Effector memory CD8-positive, alpha-beta T cell (primary cell): ENCODE data around the gene CCL28.
"Not testable (repeated sequence)": the region's sequence is repeated elsewhere in the genome, so short reads cannot be mapped to it uniquely, and the experiment has no call there.

Experiments used
- ATAC-seq: fragments of 150-1000 bp; cut with Tn5 transposase; replicated peaks from 2 replicates; pipeline ENCODE4 v1.10.0; 2021; ENCODE audit warnings: mild to moderate bottlenecking, moderate library complexity
- DNase-seq, 3 experiments: peaks; one replicate each; pipeline ENCODE4 v3.0.0; 2021
- H3K27ac Mint-ChIP-seq, 2 donors: one replicate each; pipeline ENCODE4 v1.8.0; 2022; ENCODE audit warnings: mild to moderate bottlenecking in 2 of 2, mixed read lengths in 2 of 2, moderate library complexity in 2 of 2
- H3K27me3 Mint-ChIP-seq, 2 donors: one replicate each; pipeline ENCODE4 v1.8.0; 2022; ENCODE audit warnings: mixed read lengths in 2 of 2
- H3K36me3 Mint-ChIP-seq: one replicate; pipeline ENCODE4 v1.8.0; 2022; ENCODE audit warnings: mild to moderate bottlenecking, moderate library complexity, mixed read lengths; ENCODE audit not compliant: insufficient read depth
- H3K4me1 Mint-ChIP-seq, 2 donors: one replicate each; pipeline ENCODE4 v1.8.0; 2022; ENCODE audit warnings: low read depth in 2 of 2, mixed read lengths in 2 of 2
- H3K4me3 Mint-ChIP-seq, 2 donors: one replicate each; pipeline ENCODE4 v1.8.0; 2022; ENCODE audit warnings: mild to moderate bottlenecking in 2 of 2, mixed read lengths in 2 of 2, moderate library complexity in 2 of 2
- H3K9me3 Mint-ChIP-seq, 2 donors: one replicate each; pipeline ENCODE4 v1.8.0; 2022; ENCODE audit warnings: mixed read lengths in 2 of 2

The CCL28 gene

DNA sequence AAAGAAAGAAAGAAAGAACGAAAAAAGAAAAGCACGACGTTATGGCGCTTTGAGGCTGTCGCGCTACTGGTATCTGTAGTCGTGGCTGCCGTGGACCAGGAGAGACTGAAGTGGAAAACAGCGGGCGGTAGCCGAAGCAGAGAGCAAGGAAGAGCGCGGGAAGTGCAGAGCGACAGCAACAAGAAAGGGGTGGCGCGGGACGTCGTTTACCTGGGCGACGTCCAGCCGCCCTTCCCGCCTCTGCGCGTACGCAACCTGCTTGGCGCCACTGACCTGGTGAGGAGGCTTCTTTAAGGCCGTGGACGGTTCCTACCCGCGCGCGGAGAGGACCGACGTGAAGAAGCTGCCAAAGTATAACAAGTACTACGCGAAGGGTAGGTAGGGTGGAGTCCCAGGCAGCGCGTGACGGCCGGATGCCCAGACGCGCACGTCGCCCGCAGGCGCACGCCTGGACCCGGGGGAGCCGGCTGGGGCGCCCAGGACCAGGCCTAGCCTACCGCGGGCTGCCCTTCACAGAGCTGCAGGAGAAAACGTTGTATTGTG is 15.4 kb downstream of the CCL28 start:
- H3K4me1 Mint-ChIP-seq, result peaks cover 6 to 13% of the 10 kb centered on the region in 2 donors
- ATAC-seq (peak; percentile 96), DNase-seq (peak; percentile 46 to 54 (median 53))
- H3K27me3 Mint-ChIP-seq, result peaks cover 8 to 9% of the 10 kb centered on the region in 2 donors
- peaks cover 9% of the 10 kb centered on the region for H3K36me3 Mint-ChIP-seq
- H3K9me3 Mint-ChIP-seq, result no peaks in the 10 kb centered on the region
- peak overlapping the region; percentile 85 to 91 for H3K27ac Mint-ChIP-seq
- H3K4me3 Mint-ChIP-seq, result peak overlapping the region; percentile 89 to 90

GRCh38 chr5:43390471-43390870 is 21.7 kb downstream of the CCL28 start:
- H3K4me3 Mint-ChIP-seq, result no peak overlapping the region
- H3K9me3 Mint-ChIP-seq, result no peaks in the 10 kb centered on the region
- DNase-seq (no peak), ATAC-seq (no peak)
- no peaks in the 10 kb centered on the region for H3K27me3 Mint-ChIP-seq
- H3K27ac Mint-ChIP-seq, result no peak overlapping the region
- H3K4me1 Mint-ChIP-seq, result peaks cover 9 to 15% of the 10 kb centered on the region in 2 donors
- peaks cover 21% of the 10 kb centered on the region for H3K36me3 Mint-ChIP-seq

DNA sequence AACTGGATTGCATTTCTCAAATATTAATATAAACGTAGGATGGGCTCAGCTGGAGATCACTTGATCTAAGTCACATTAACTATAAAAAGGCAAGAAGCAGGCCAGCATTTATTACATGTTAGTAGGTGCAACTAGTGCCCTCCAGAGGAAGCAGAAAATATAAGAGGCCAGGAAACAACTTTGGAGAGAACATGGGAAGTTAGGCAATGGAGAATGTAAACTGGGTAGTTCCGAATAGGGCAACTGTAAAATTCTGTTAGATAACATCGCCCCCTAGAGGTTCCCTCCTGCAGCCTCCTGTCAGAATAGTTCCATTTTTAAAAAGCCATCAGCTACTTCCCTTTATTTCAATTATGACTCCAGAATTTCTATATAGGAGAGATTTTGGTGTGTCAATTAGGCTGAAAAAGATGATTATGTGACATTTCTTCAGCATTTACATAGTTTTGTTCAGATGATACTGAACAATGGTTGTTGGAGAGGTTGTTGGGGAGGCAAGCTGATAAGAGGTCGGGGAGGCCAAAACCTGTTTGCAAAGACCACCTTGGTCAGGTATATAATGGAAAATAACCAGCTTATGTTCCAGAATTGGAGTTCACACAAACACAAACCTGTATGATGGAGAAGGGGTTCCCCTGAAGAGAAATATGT is 22.4 kb downstream of the CCL28 start:
- Mint-ChIP-seq H3K4me1 (peaks cover 9 to 15% of the 10 kb centered on the region in 2 donors), H3K36me3 (peaks cover 24% of the 10 kb centered on the region), H3K4me3 (no peak overlapping the region), H3K9me3 (no peaks in the 10 kb centered on the region), H3K27me3 (no peaks in the 10 kb centered on the region), H3K27ac (peak overlapping the region in 1 of 2 donors; percentile 44)
- ATAC-seq, result peak; percentile 82
- DNase-seq, result peak; percentile 29 to 36 (median 31)

DNA sequence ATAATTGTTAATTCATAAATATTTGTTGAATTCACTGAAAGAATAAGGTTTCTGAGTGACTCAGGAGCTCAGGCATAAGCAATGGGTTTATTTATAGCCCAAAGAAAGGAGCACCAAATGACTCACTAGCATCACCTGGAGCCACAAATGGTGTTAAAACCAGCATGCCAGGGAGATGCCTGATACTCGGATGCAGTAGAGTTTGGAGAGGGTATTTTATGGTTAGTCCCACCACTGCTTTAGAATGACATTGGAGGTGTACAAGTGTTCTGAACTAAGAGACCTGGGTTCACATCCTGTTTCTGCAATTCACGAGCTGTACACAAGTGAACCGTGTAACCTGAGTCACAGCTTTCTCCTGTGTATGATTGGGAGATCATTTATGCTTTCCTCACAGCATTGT is 25.2 kb downstream of the CCL28 start:
- Mint-ChIP-seq H3K9me3 (no peaks in the 10 kb centered on the region), H3K27ac (peak overlapping the region in 1 of 2 donors; percentile 38), H3K36me3 (peaks cover 26% of the 10 kb centered on the region), H3K4me1 (peaks cover 7 to 9% of the 10 kb centered on the region in 2 donors), H3K27me3 (no peaks in the 10 kb centered on the region), H3K4me3 (no peak overlapping the region)
- ATAC-seq (no peak), DNase-seq (no peak)

DNA sequence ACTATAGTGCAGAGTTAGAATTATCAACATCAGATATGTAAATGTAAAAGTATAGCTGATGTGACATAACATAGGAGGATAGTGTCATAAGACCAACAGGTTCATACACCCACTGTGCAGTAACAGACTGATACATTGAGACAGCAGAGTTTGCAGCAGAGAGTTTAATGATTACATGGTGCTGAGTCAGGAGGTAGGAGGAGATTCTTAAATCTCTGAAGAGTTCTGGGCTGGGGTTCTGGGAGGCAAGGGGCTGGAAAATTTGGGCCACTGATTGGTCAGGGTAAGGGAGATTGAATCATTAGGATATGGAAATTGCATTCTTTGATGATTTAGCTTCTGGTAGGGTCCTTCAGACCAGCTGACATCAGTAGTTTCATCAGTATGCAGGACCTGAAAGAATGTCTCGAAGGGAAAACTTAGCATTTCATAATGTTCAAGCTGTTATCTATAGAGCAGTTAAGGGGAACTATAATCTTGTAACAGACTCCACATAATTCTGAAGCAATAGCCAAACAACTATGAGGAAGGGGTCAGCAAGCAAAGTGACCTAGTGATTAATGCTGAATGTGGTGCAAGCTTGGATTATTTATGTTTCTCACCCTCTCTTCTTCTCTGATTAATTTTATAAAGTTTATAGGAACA is 35.6 kb downstream of the CCL28 start:
- H3K36me3 Mint-ChIP-seq, result peaks cover 30% of the 10 kb centered on the region

DNA sequence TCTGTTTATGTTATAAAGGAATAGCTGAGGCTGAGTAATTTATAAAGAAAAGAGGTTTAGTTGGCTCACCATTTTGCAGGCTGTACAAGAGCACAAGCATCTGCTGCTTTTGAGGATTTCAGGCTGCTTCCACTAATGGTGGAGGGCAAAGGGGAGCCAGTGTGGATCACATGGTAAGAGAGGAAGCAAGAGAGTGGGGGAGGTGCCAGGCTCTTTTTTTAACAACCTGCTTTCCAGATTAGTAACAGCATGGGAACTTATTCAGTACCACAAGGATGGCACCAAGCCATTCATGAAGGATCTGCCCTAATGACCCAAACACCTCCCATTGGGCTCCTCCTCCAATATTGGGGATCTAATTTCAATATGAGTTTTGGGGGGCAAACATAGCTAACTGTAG is 40.4 kb downstream of the CCL28 start:
- Mint-ChIP-seq H3K4me1 (no peaks in the 10 kb centered on the region), H3K4me3 (no peak overlapping the region), H3K36me3 (peaks cover 13% of the 10 kb centered on the region), H3K27me3 (peaks cover 5 to 7% of the 10 kb centered on the region in 2 donors), H3K9me3 (no peaks in the 10 kb centered on the region), H3K27ac (no peak overlapping the region)
- no peak for ATAC-seq
- no peak for DNase-seq

More for the DNA sequence above, 35.6 kb downstream of the CCL28 start:
- DNase-seq, result no peak
- no peaks in the 10 kb centered on the region for H3K4me1 Mint-ChIP-seq
- no peak for ATAC-seq
- no peaks in the 10 kb centered on the region for H3K9me3 Mint-ChIP-seq
- no peak overlapping the region for H3K4me3 Mint-ChIP-seq
- H3K27ac Mint-ChIP-seq, result no peak overlapping the region
- no peaks in the 10 kb centered on the region for H3K27me3 Mint-ChIP-seq

DNA sequence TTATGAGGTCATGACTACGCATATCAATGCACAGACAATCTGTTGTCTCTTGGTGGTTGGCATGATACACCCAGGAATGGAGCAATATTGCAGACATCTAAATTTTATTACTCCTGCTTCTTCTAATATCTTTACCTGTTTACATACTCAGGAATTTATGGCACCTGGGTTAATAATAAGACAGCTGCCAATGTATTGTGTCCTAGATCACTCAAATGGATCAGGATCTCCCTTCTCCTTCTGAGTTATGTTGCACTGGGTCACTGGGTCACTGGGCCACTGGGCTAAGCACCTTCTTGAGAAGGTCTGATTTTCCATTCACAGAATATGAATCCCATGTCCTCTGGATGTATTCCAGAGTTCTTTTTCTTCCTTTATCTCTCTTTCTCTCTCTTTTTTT is 41.8 kb downstream of the CCL28 start:
- ATAC-seq, result no peak
- H3K9me3 Mint-ChIP-seq, result peaks cover 0 to 2% of the 10 kb centered on the region in 2 donors
- no peak overlapping the region for H3K27ac Mint-ChIP-seq
- peaks cover 12 to 13% of the 10 kb centered on the region in 2 donors for H3K27me3 Mint-ChIP-seq
- DNase-seq, result no peak
- H3K4me3 Mint-ChIP-seq, result no peak overlapping the region
- peaks cover 4% of the 10 kb centered on the region for H3K36me3 Mint-ChIP-seq
- H3K4me1 Mint-ChIP-seq, result no peaks in the 10 kb centered on the region

DNA sequence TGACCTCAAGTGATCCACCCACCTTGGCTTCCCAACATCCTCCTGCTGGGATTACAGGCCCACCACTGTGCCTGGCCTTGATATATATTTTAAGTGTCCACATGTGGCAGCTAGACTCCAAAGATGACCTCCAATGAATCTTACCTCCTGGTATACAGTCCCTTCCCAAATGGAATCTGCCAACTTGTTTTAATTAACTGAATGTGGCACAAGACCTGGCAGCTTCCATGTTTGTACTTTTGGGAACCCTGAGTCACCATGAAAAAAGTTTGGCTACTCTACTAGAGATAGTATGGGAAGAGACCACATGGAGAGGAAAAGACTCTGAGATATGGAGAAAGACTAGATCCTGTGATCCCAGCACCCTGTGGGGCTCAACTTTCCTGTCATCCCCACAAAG is 42.5 kb downstream of the CCL28 start:
- H3K27me3 Mint-ChIP-seq, result peaks cover 13% of the 10 kb centered on the region in 2 donors
- no peak overlapping the region for H3K4me3 Mint-ChIP-seq
- peaks cover 4% of the 10 kb centered on the region for H3K36me3 Mint-ChIP-seq
- no peaks in the 10 kb centered on the region for H3K4me1 Mint-ChIP-seq
- peaks cover 0 to 2% of the 10 kb centered on the region in 2 donors for H3K9me3 Mint-ChIP-seq
- no peak for ATAC-seq
- DNase-seq, result no peak
- no peak overlapping the region for H3K27ac Mint-ChIP-seq

GRCh38 chr5:43367909-43368669 is 44.1 kb downstream of the CCL28 start:
- H3K36me3 Mint-ChIP-seq, result peaks cover 4% of the 10 kb centered on the region

GRCh38 chr5:43367453-43367852 is 44.7 kb downstream of the CCL28 start:
- DNase-seq, result no peak
- H3K9me3 Mint-ChIP-seq, result peaks cover 0 to 2% of the 10 kb centered on the region in 2 donors
- peaks cover 13% of the 10 kb centered on the region in 2 donors for H3K27me3 Mint-ChIP-seq
- no peak for ATAC-seq
- no peaks in the 10 kb centered on the region for H3K4me1 Mint-ChIP-seq
- H3K36me3 Mint-ChIP-seq, result peaks cover 4% of the 10 kb centered on the region
- no peak overlapping the region for H3K27ac Mint-ChIP-seq
- no peak overlapping the region for H3K4me3 Mint-ChIP-seq

More at GRCh38 chr5:43367909-43368669, 44.1 kb downstream of the CCL28 start:
- ATAC-seq (no peak), DNase-seq (no peak)
- H3K27ac Mint-ChIP-seq, result no peak overlapping the region
- no peaks in the 10 kb centered on the region for H3K4me1 Mint-ChIP-seq
- no peak overlapping the region for H3K4me3 Mint-ChIP-seq
- peaks cover 13% of the 10 kb centered on the region in 2 donors for H3K27me3 Mint-ChIP-seq
- H3K9me3 Mint-ChIP-seq, result peaks cover 0 to 2% of the 10 kb centered on the region in 2 donors

- not testable (repeated sequence) for H3K4me3 Mint-ChIP-seq, ATAC-seq, H3K4me1 Mint-ChIP-seq, DNase-seq, H3K9me3 Mint-ChIP-seq, H3K36me3 Mint-ChIP-seq, H3K27ac Mint-ChIP-seq
- H3K27me3 Mint-ChIP-seq, result peaks cover 13% of the 10 kb centered on the region in 2 donors
Observed at GRCh38 chr5:43366680-43367246, 45.4 kb downstream of the CCL28 start.

GRCh38 chr5:43365155-43365554 is 47.0 kb downstream of the CCL28 start:
- DNase-seq, H3K4me3 Mint-ChIP-seq, ATAC-seq, H3K4me1 Mint-ChIP-seq, H3K36me3 Mint-ChIP-seq, H3K27ac Mint-ChIP-seq: not testable (repeated sequence)
- Mint-ChIP-seq H3K27me3 (peaks cover 13% of the 10 kb centered on the region in 2 donors), H3K9me3 (peaks cover 4 to 16% of the 10 kb centered on the region in 2 donors)
